CD4-positive, alpha-beta T cell treated with Interferon alpha-2 for 1 hour (primary cell): ENCODE data around the gene TICAM2.
"Not testable (repeated sequence)": the region's sequence is repeated elsewhere in the genome, so short reads cannot be mapped to it uniquely, and the experiment has no call there.

Source experiments
- DNase-seq, 2 donors: peaks; one replicate each; pipeline ENCODE4 v3.0.0-alpha.2; 2020 to 2022

Gene TICAM2, protein sequence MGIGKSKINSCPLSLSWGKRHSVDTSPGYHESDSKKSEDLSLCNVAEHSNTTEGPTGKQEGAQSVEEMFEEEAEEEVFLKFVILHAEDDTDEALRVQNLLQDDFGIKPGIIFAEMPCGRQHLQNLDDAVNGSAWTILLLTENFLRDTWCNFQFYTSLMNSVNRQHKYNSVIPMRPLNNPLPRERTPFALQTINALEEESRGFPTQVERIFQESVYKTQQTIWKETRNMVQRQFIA

GRCh38 chr5:115601701-115602590 is at the start of gene TICAM2:
TSS of gene TICAM2 (minus strand) at chr5:115602479. CDS start at chr5:115581256, 21,223 bp downstream.
- DNase-seq, result peak; percentile 60 to 65

DNA sequence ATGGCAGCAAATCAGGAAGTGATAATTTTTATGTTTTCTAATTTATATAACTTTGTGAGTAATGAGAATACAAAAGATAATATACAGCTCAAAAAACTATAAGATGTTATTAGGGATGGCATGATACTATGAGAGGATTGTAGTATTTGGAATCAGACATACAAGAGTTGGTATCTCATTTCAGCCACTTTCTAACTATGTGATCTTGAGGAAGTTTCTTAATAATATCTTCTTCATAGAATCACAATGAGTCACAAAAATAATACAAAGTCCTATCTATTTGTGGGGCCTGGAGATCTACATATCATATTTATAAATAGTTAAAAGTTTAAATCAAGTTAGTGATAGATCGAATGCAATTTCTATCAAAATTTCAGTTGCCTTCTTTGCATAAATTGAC is 47.3 kb upstream of the TICAM2 start:
- DNase-seq, result no peak

DNA sequence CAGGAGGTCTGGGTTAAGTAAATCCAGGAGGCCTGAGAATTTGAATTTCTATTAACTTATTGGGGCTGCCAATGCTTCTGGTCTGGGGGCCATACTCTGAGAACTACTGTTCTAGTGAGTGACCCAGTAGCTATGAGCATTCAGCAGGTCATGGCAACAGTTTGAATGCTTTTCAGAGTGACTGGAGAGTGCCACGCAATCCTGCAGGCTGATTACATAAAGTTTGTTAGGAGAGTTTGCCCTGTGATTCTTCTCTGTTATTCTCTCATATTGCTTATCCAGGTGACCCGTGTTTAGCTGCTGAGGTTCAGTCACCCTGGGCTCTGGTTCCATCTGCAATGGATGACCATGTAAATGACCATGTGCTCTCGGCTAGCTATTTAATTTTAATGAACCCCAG is 45.8 kb upstream of the TICAM2 start:
- DNase-seq, result no peak

DNA sequence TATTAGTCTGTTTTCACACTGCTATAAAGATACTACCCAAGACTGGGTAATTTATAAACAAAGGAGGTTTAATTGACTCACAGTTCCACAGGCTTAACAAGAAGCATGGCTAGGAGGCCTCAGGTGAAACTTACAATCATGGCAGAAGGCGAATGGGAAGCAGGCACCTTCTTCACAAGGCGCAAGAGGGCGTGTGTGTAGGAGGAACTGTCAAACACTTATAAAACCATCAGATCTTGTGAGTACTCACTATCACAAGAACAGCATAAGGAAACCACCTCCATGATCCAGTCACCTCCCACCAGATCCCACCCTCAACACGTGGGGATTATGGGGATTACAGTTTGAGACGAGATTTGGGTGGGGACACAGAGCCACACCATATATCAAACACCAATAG is 43.1 kb upstream of the TICAM2 start:
- DNase-seq, result not testable (repeated sequence)

DNA sequence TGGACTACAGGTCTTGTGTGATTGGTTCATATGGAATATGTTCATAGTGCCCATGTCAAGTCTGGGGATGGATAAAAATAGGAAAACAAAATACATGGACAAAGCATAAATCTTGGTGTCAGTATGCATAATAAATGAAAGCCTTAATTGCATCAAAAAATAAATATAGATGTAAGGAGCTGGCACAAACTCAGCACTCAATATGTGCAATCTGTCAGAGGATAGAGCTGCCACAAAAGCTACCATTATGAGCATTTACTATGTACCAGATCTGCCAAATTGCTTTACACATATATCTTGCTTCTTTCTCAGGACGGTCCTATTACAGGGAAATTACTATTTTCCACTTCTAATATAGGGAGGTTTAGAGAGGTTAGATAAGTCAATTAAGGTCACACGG is 41.8 kb upstream of the TICAM2 start:
- no peak for DNase-seq

GRCh38 chr5:115641948-115642347 is 39.7 kb upstream of the TICAM2 start:
- no peak for DNase-seq

- no peak for DNase-seq
Measured at GRCh38 chr5:115640274-115640673, 38.0 kb upstream of the TICAM2 start.

- DNase-seq, result no peak
Measured at GRCh38 chr5:115639377-115639776, 37.1 kb upstream of the TICAM2 start.

GRCh38 chr5:115637507-115637906 is 35.2 kb upstream of the TICAM2 start:
- no peak for DNase-seq

DNA sequence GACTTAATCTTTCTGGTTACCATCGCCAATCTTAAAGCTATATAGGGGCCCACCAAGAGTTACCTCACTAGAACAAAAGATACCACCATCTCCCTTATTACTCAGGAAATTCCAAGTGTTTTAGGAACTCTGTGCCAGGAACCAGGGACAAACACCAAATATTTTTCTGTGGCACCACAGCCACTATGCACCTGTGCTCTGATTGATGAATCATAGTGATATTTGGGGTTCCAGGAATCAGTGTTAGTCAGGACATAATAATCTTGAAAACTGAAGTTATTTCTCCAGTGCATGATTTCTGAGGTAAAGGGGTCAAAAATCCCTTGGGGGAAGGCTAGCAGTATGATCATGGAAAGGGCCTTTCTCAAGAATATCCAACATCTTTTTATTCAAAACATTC is 33.7 kb upstream of the TICAM2 start:
- DNase-seq, result no peak

- DNase-seq, result peak; percentile 82 to 87
Measured at GRCh38 chr5:115634343-115635132, 32.3 kb upstream of the TICAM2 start.

- no peak for DNase-seq
Measured at GRCh38 chr5:115629903-115630302, 27.6 kb upstream of the TICAM2 start.

GRCh38 chr5:115627295-115627865 is 25.1 kb upstream of the TICAM2 start:
- no peak for DNase-seq

DNA sequence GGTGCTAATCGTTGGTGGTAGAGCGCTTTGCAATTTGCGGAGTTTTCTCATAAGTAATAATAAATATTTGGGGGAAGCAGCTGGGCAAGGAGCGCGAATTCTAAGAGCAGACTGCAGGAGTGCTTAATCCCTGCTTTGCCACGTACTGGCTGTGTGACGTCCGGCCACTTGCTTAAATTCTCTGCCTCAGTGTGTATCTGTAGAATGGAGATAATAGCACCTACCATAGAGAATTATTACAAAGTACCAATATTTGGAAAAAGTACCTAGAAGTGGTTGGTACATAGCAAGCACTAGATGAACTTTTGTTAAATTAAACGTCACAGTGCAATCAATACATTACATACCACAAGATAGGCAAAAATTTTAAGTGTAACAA is 24.2 kb upstream of the TICAM2 start:
- no peak for DNase-seq

- peak; percentile 99 for DNase-seq
Measured at GRCh38 chr5:115625579-115626444, 23.5 kb upstream of the TICAM2 start, which contains the start of gene TMED7. TSS of gene TMED7 (minus strand) at chr5:115626036. CDS start at chr5:115625792, 244 bp downstream.

- DNase-seq, result peak in 1 of 2 donors; percentile 36
Measured at GRCh38 chr5:115624994-115625393, 22.7 kb upstream of the TICAM2 start.

- no peak for DNase-seq
Measured at GRCh38 chr5:115623658-115624057, 21.4 kb upstream of the TICAM2 start.

DNA sequence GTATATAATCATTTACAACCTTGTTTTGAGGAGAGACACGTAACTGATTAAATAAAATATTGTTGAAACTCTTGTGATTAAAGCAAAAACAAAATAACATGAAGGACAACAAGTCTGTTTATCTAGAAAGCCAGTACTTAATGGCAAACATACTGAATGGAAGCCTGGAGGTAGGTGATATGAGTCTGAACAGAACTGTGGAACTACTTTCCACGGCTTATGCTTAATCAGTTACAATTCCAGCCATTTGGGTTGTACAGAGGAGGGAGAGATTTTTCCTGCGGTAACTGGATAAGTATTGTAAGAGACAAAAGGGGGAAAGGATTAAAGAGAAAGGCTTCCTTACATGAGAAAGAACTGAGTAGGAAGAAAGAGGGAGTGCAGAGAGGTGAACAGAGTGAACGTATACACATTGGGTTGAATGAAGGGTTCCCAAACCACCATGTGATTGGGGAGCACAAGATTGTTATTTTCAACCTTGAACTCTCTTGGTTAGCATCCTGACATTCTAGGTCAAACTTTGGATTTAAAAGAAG is 19.2 kb upstream of the TICAM2 start:
- no peak for DNase-seq

- no peak for DNase-seq
Measured at GRCh38 chr5:115616892-115617291, 14.6 kb upstream of the TICAM2 start.

GRCh38 chr5:115616472-115616871 is 14.2 kb upstream of the TICAM2 start:
- no peak for DNase-seq

- no peak for DNase-seq
Measured at GRCh38 chr5:115611873-115612272, 9.6 kb upstream of the TICAM2 start.

DNA sequence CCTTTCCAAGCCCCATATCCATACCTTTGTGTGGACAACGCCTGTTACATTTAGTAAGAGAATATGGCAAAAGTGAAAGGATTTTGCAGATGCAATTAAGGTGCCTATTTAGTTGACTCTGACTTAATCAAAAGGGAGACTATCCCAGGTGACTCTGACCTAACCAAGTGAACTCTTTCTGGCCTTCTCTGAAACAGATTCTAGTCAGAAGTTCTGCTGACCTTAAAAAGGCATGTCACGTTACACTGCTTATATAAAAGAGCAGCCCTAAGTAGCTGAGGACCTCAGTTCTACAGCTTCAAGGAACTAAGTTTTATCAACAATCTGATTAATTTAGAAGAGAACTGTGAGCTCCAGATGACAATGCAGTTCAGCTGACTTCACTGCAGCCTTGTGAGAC is 5.7 kb upstream of the TICAM2 start:
- no peak for DNase-seq
